H9 (cell line): ENCODE measurements around the gene DNAJB11. TPM values are rescaled to one million over a fixed set of nuclear protein-coding genes. Genes with fewer than 3 reads are reported as not detected.

Experiments used
- DNase-seq: peaks from one replicate; pipeline ENCODE4 v3.0.0-alpha.2; 2017
- H2AFZ ChIP-seq: one replicate; pipeline ENCODE4 v1.6.1; 2013; ENCODE audit warnings: mild to moderate bottlenecking, low read length, control low read depth, moderate library complexity
- H2AK5ac ChIP-seq: 2 replicates; pipeline ENCODE4 v1.6.1; 2013; ENCODE audit warnings: low read length, control low read depth, mixed read lengths; ENCODE audit not compliant: insufficient read length
- H2BK120ac ChIP-seq: one replicate; pipeline ENCODE4 v1.6.1; 2013; ENCODE audit warnings: low read depth, mild to moderate bottlenecking, low read length, control low read depth, inconsistent platforms; ENCODE audit not compliant: poor library complexity, severe bottlenecking
- H2BK12ac ChIP-seq: 2 replicates; pipeline ENCODE4 v1.6.1; 2013; ENCODE audit warnings: low read length, control low read depth, mixed read lengths, low read depth; ENCODE audit not compliant: insufficient read length
- H2BK15ac ChIP-seq: 2 replicates; pipeline ENCODE4 v1.6.1; 2013; ENCODE audit warnings: low read depth, low read length, control low read depth
- H2BK20ac ChIP-seq: one replicate; pipeline ENCODE4 v1.6.1; 2013; ENCODE audit warnings: low read depth, mild to moderate bottlenecking, low read length, control low read depth, inconsistent platforms; ENCODE audit not compliant: poor library complexity, severe bottlenecking
- H2BK5ac ChIP-seq: 2 replicates; pipeline ENCODE4 v1.6.1; 2013; ENCODE audit warnings: low read length, control low read depth, mixed read lengths; ENCODE audit not compliant: insufficient read length
- H3K14ac ChIP-seq: 2 replicates; pipeline ENCODE4 v1.6.1; 2013; ENCODE audit warnings: low read length, control low read depth; ENCODE audit not compliant: insufficient read depth
- H3K18ac ChIP-seq: 2 replicates; pipeline ENCODE4 v1.6.1; 2013; ENCODE audit warnings: low read depth, mild to moderate bottlenecking, mixed read lengths, low read length, control low read depth; ENCODE audit not compliant: insufficient read length
- H3K23ac ChIP-seq: 2 replicates; pipeline ENCODE4 v1.6.1; 2013; ENCODE audit warnings: low read length, control low read depth, mixed read lengths, low read depth; ENCODE audit not compliant: insufficient read length
- H3K23me2 ChIP-seq: 2 replicates; pipeline ENCODE4 v1.6.1; 2013; ENCODE audit warnings: low read depth, mild to moderate bottlenecking, mixed read lengths, low read length, control low read depth; ENCODE audit not compliant: insufficient read length, poor library complexity, severe bottlenecking
- H3K27ac ChIP-seq: 2 replicates; pipeline ENCODE4 v1.5.1; 2013; ENCODE audit warnings: low read length, control low read depth, mixed read lengths, low read depth; ENCODE audit not compliant: insufficient read length
- H3K27me3 ChIP-seq: 2 replicates; pipeline ENCODE4 v1.6.1; 2013; ENCODE audit warnings: low read length, control low read depth, inconsistent platforms; ENCODE audit not compliant: insufficient read depth
- H3K4ac ChIP-seq: 2 replicates; pipeline ENCODE4 v1.6.1; 2013; ENCODE audit warnings: low read depth, mild to moderate bottlenecking, control low read depth, inconsistent platforms, low read length, moderate library complexity
- H3K4me1 ChIP-seq: 2 replicates; pipeline ENCODE4 v1.6.1; 2013; ENCODE audit warnings: low read length, control low read depth, inconsistent platforms; ENCODE audit not compliant: insufficient read depth
- H3K4me2 ChIP-seq: 2 replicates; pipeline ENCODE4 v1.6.1; 2013; ENCODE audit warnings: low read length, control low read depth, mixed read lengths; ENCODE audit not compliant: insufficient read length, insufficient read depth
- H3K56ac ChIP-seq: 2 replicates; pipeline ENCODE4 v1.6.1; 2013; ENCODE audit warnings: low read depth, mild to moderate bottlenecking, mixed read lengths, low read length, control low read depth; ENCODE audit not compliant: insufficient read length
- H3K79me1 ChIP-seq: 2 replicates; pipeline ENCODE4 v1.6.1; 2013; ENCODE audit warnings: low read depth, mild to moderate bottlenecking, moderate library complexity, low read length, control low read depth, inconsistent platforms; ENCODE audit not compliant: insufficient read depth, poor library complexity, severe bottlenecking
- H3K79me2 ChIP-seq: 2 replicates; pipeline ENCODE4 v1.6.1; 2013; ENCODE audit warnings: low read length, control low read depth, inconsistent platforms; ENCODE audit not compliant: insufficient read depth
- H3K9ac ChIP-seq: 2 replicates; pipeline ENCODE4 v1.6.1; 2013; ENCODE audit warnings: low read length, control low read depth, mixed read lengths; ENCODE audit not compliant: insufficient read length; ENCODE audit errors: extremely low read depth
- H3K9me3 ChIP-seq: one replicate; pipeline ENCODE4 v1.6.1; 2013; ENCODE audit warnings: low read depth, low read length, inconsistent platforms; ENCODE audit not compliant: control insufficient read depth
- H3T11ph ChIP-seq: one replicate; pipeline ENCODE4 v1.6.1; 2013; ENCODE audit warnings: mild to moderate bottlenecking, low read length, control low read depth, inconsistent platforms
- H4K20me1 ChIP-seq: one replicate; pipeline ENCODE4 v1.6.1; 2013; ENCODE audit not compliant: control insufficient read depth, insufficient read length, insufficient read depth
- H4K5ac ChIP-seq: 2 replicates; pipeline ENCODE4 v1.6.1; 2013; ENCODE audit warnings: low read depth, mild to moderate bottlenecking, mixed read lengths, low read length, control low read depth; ENCODE audit not compliant: insufficient read length
- H4K8ac ChIP-seq: replicated peaks from 2 replicates; pipeline ENCODE4 v1.6.1; 2013; ENCODE audit warnings: low read length, control low read depth, mixed read lengths, low read depth; ENCODE audit not compliant: insufficient read length
- H4K91ac ChIP-seq: 2 replicates; pipeline ENCODE4 v1.6.1; 2013; ENCODE audit warnings: low read depth, mild to moderate bottlenecking, moderate library complexity, mixed read lengths, low read length, control low read depth; ENCODE audit not compliant: insufficient read length
- H3K27ac Mint-ChIP-seq, 3 experiments: 2 replicates in 2 of 3; 3 replicates in 1 of 3; pipeline ENCODE4 v1.8.0; 2020 to 2021; ENCODE audit warnings: mixed read lengths in 3 of 3, mild to moderate bottlenecking in 1 of 3, moderate library complexity in 1 of 3
- H3K27me3 Mint-ChIP-seq: 2 replicates; pipeline ENCODE4 v1.8.0; 2021; ENCODE audit warnings: low read depth, mild to moderate bottlenecking, moderate library complexity, mixed read lengths
- H3K36me3 Mint-ChIP-seq, 3 experiments: 2 replicates in 2 of 3; 3 replicates in 1 of 3; pipeline ENCODE4 v1.8.0; 2020 to 2021; ENCODE audit warnings: low read depth in 3 of 3, mixed read lengths in 3 of 3; ENCODE audit not compliant: insufficient read depth in 1 of 3
- H3K4me1 Mint-ChIP-seq, 2 experiments: 2 replicates each; pipeline ENCODE4 v1.8.0; 2020; ENCODE audit warnings: mixed read lengths in 2 of 2
- H3K4me3 Mint-ChIP-seq, 2 experiments: 2 replicates in 1 of 2; 3 replicates in 1 of 2; pipeline ENCODE4 v1.8.0; 2020 to 2021; ENCODE audit warnings: mild to moderate bottlenecking in 2 of 2, mixed read lengths in 2 of 2, moderate library complexity in 1 of 2
- H3K9me3 Mint-ChIP-seq, 2 experiments: 2 replicates in 1 of 2; 3 replicates in 1 of 2; pipeline ENCODE4 v1.8.0; 2020; ENCODE audit warnings: mild to moderate bottlenecking in 2 of 2, mixed read lengths in 2 of 2, moderate library complexity in 1 of 2
- WGBS: extraction: QIAGEN DNeasy Blood & Tissue Kit; methylation state at CpG from one replicate; pipeline ENCODE4 v1.1.7; 2013; ENCODE audit warnings: missing lambda C conversion rate, low lambda C conversion rate, mixed read lengths; ENCODE audit not compliant: insufficient read length; ENCODE audit errors: extremely low coverage; 5-methylcytosine and 5-hydroxymethylcytosine counted together
- total RNA-seq: library from RNA; stranded (reverse); gene quantifications from 2 replicates; pipeline ENCODE4 v1.2.1, GENCODE V29; 2021
- TF ChIP-seq, protein P1 (sequence below): fragments of 200-600 bp; sonication (generic); conservative IDR thresholded peaks from 3 replicates; pipeline ENCODE4 v1.8.0; 2021; ENCODE audit warnings: antibody characterized with exemption, mild to moderate bottlenecking

The DNAJB11 gene
- total RNA-seq, 1 experiment from 2014 or later, result 61.2 TPM

DNA sequence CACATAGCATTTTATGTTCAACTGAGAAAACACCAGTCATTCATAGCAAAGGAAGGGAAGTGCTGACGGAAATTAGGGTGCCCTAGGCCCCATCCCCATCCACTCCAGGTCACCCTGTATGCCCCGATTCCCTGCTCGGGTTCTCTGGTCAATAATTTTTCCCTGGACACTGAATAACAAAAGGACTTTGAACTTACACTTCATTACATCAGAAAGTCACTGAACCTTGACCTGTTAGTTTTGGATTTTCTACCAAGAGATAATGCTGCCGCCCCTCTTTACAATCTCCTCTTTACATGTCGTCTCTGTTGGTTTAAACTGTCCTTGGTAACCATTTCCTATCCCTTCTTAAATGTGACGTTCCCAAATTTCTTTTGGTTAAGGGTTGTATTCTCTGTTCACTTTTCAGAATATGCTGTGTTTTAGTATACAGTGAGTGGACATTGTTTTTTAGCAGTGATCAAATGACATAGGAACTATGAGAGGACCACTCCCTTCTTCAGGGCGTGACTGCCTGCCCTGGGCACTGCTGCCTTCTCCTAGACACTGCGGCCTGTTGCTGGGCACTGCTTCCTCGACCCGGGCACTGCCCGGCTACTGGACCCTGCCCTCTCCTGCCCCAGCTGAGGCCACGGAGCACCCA is 28.7 kb downstream of the DNAJB11 start:
- no peaks in the 10 kb centered on the region for H3K9me3 ChIP-seq
- H3K4me1 ChIP-seq, result no peaks in the 10 kb centered on the region
- Mint-ChIP-seq H3K36me3 (no peaks in the 10 kb centered on the region), H3K9me3 (peaks cover 0 to 3% of the 10 kb centered on the region in 2 experiments; a peak in 1 of 5 replicates), H3K27me3 (peaks cover 4% of the 10 kb centered on the region; the same call in 1 of the 2 replicates), H3K4me3 (no peak overlapping the region), H3K4me1 (peaks cover 6% of the 10 kb centered on the region in 2 experiments), H3K27ac (no peak overlapping the region)
- TF ChIP-seq, protein P1, sequence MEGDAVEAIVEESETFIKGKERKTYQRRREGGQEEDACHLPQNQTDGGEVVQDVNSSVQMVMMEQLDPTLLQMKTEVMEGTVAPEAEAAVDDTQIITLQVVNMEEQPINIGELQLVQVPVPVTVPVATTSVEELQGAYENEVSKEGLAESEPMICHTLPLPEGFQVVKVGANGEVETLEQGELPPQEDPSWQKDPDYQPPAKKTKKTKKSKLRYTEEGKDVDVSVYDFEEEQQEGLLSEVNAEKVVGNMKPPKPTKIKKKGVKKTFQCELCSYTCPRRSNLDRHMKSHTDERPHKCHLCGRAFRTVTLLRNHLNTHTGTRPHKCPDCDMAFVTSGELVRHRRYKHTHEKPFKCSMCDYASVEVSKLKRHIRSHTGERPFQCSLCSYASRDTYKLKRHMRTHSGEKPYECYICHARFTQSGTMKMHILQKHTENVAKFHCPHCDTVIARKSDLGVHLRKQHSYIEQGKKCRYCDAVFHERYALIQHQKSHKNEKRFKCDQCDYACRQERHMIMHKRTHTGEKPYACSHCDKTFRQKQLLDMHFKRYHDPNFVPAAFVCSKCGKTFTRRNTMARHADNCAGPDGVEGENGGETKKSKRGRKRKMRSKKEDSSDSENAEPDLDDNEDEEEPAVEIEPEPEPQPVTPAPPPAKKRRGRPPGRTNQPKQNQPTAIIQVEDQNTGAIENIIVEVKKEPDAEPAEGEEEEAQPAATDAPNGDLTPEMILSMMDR, result no peak
- no peak overlapping the region for H3K23ac ChIP-seq
- H2BK15ac ChIP-seq, result no peak overlapping the region
- H2AFZ ChIP-seq, result no peak overlapping the region
- peak overlapping the region; percentile 16 for H2BK120ac ChIP-seq
- H3K4me2 ChIP-seq, result no peak overlapping the region
- H3K14ac ChIP-seq, result no peak overlapping the region
- no peak overlapping the region for H3K4ac ChIP-seq
- H3K23me2 ChIP-seq, result no peaks in the 10 kb centered on the region
- no peak overlapping the region for H3K9ac ChIP-seq
- no peak overlapping the region for H3K18ac ChIP-seq
- no peaks in the 10 kb centered on the region for H3K79me2 ChIP-seq
- no peak overlapping the region for H4K5ac ChIP-seq
- H3K79me1 ChIP-seq, result no peaks in the 10 kb centered on the region
- WGBS, result no CpG with 5 or more reads among the region's 12 CpGs
- H3K56ac ChIP-seq, result no peak overlapping the region
- no peak overlapping the region for H4K91ac ChIP-seq
- no peak overlapping the region for H2BK5ac ChIP-seq
- H2AK5ac ChIP-seq, result no peak overlapping the region
- no peak overlapping the region for H3K27ac ChIP-seq
- no peak overlapping the region for H3T11ph ChIP-seq
- no peak overlapping the region for H4K8ac ChIP-seq
- H4K20me1 ChIP-seq, result no peaks in the 10 kb centered on the region
- no peak overlapping the region for H2BK12ac ChIP-seq
- no peak for DNase-seq
- no peak overlapping the region for H2BK20ac ChIP-seq
- H3K27me3 ChIP-seq, result no peaks in the 10 kb centered on the region
